Fibroblast of mammary gland (primary cell): ENCODE measurements around the gene ANKRD13D.

Experiments used
- DNase-seq: peaks from one replicate; pipeline ENCODE4 v3.0.0-alpha.2; 2010; ENCODE audit warnings: low read depth
- H3K4me3 ChIP-seq: 2 replicates; pipeline ENCODE4 v1.5.1; 2011; ENCODE audit warnings: low read depth, mild to moderate bottlenecking, low read length, moderate library complexity; ENCODE audit not compliant: control insufficient read depth
- CTCF ChIP-seq: conservative IDR thresholded peaks from 2 replicates; pipeline ENCODE4 v1.5.1; 2011; ENCODE audit warnings: low read depth, low read length, inconsistent platforms; ENCODE audit not compliant: control insufficient read depth, insufficient read depth

Gene ANKRD13D

GRCh38 chr11:67270256-67271204 is 18.6 kb upstream of the ANKRD13D start:
- no peak for TF ChIP-seq CTCF
- H3K4me3 ChIP-seq, result peak overlapping the region; percentile 1
- no peak for DNase-seq

DNA sequence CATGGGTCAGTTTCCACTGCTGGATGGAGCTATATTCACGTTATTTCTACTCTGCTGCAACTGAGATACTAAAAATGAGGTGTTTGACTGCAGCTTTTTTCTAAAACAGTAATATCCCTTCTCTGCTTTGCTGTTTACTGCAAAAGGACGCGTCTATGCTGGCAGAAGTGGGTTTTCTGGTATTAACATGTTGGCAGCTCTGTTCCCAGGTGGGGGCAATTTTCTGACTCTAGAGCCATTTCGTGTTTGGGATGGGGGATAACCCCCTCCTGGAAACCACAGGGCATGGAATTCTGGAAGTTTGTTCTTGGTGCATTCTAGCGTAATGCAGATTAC is 17.9 kb upstream of the ANKRD13D start:
- H3K4me3 ChIP-seq, result no peak overlapping the region
- DNase-seq, result no peak
- TF ChIP-seq CTCF, result no peak

GRCh38 chr11:67271541-67272284 is 17.4 kb upstream of the ANKRD13D start:
- no peak for TF ChIP-seq CTCF
- no peak overlapping the region for H3K4me3 ChIP-seq
- DNase-seq, result no peak

DNA sequence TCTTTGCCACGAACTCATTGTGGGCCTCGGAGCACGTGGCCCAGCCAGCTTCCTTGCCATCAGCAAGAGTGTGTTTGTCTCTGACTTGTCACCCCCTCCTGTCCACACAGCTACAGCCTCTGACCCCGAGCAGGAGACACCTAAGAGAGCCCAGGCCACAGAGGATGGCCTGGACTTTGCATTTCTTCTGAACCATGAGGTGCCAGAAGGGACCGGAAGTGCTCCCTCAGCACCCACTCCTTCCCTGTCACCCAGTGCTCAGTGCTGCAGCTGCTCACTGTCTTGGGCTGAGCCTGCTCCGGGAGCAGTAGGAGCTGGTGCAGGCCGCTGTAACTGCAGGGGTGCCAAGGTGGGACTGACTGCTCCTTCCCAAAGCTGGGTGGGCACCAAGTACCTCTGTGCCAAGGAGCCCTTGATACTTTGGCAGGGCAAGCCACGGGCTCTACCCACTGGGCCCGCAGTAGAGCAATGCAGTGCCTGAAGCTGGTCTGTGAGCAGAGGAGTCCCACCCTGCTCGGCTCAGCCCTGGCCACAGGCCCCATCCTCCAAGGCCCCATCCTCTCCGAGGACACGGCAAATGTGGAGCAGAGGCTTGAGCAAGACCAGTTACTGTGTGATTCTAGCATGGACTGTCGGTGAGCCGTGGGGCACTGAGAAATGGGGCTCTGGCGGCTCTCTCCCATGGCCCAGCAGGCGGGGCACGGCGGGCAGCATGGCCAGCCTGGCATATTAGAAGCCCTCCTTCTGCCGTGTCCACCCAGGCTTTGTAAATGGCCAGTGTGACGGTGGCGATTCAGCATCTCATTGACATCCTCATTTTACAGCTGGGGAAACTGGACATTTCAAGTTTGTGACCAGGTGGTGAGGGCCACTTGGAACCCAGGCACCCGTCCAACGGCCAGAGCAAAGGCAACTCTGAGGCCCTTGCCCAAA is 16.5 kb upstream of the ANKRD13D start:
- no peak for TF ChIP-seq CTCF
- H3K4me3 ChIP-seq, result no peak overlapping the region
- no peak for DNase-seq

DNA sequence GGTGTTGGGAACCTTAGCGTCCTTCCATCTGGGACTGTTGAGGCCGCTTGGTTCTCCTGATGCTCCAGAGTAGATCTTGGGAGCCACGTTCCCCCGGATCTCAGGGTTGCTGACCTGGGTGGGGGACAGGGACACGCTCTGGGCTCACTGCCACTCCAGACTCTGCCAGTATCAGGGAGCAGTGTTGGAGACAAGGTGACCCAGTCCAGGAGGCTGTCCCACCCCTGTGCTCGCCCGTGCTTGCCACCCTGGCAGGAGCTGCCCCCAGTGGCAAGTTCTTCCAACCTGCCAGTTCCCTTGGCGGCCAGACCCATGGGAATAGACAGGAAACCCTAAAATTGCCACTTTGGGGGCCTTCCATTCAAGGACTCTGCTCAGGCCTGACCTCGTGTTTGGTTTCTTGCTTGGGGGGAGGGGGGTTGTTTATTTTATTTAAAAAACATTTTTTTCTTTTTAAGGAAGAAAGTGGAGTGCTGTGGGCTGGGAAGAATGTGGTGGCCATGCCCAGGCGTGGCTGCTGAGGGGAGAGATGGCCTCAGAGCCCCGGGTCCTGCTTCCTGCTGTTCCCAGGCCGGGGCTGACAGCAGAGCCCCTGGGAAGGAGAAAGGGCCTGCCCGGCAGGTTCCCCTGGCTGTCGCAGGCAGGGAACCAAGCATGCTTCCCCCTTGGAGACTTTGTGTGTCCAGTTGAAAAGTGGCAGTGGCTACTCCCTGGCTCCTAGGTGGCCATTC is 15.7 kb upstream of the ANKRD13D start:
- no peak for TF ChIP-seq CTCF
- DNase-seq, result no peak
- H3K4me3 ChIP-seq, result no peak overlapping the region
